ENCODE measurements around the gene SPATS2L. TPM values are rescaled to one million over a fixed set of nuclear protein-coding genes. Genes with fewer than 3 reads are reported as not detected.

SPATS2L gene
- total RNA-seq, 6 donors from 2014 or later = 57.6 to 127 (median 80.4) TPM

DNA sequence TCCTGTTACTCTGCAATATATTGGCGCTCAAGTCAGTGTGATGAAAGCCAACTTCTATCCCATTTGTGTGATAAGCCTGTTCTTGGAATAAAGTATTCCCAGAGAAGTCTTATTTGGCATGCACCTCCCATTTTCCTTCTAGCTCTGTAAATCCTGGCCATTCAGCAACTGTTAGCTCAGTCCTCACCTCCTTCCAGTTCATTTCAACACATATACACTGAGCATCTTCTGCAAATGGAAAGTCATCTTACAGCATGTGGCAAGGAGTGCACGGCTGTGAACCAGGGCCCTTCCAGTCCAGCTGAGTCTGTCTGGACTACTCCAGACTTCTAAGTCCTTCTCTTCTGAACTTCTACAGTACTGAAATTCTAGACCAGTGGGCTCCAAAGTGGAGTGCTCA, 53.1 kb downstream of the SPATS2L start:
- Histone ChIP-seq H3K4me1 (peaks cover 0 to under 1% (median 0%) of the 10 kb centered on the region in 4 donors), H3K27ac (no peak overlapping the region), H3K27me3 (no peaks in the 10 kb centered on the region), H3K36me3 (no peaks in the 10 kb centered on the region), H3K4me3 (no peak overlapping the region), H3K9me3 (no peaks in the 10 kb centered on the region)
- WGBS, 2 donors = 88 to 93% methylated on average over 2 of the region's 2 CpGs
- peak in 1 of 2 donors; percentile 51 for ATAC-seq (ENCODE audit: low FRiP score in 2 of 2)
- TF ChIP-seq EP300 (IDR thresholded peaks at IDR 0.05) (no peak), POLR2A (IDR thresholded peaks at IDR 0.05) (no peak), POLR2AphosphoS5 (IDR thresholded peaks at IDR 0.05) (no peak)
- TF ChIP-seq, protein P1, sequence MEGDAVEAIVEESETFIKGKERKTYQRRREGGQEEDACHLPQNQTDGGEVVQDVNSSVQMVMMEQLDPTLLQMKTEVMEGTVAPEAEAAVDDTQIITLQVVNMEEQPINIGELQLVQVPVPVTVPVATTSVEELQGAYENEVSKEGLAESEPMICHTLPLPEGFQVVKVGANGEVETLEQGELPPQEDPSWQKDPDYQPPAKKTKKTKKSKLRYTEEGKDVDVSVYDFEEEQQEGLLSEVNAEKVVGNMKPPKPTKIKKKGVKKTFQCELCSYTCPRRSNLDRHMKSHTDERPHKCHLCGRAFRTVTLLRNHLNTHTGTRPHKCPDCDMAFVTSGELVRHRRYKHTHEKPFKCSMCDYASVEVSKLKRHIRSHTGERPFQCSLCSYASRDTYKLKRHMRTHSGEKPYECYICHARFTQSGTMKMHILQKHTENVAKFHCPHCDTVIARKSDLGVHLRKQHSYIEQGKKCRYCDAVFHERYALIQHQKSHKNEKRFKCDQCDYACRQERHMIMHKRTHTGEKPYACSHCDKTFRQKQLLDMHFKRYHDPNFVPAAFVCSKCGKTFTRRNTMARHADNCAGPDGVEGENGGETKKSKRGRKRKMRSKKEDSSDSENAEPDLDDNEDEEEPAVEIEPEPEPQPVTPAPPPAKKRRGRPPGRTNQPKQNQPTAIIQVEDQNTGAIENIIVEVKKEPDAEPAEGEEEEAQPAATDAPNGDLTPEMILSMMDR (IDR thresholded peaks at IDR 0.05) = no peak
- no peak for DNase-seq

- H3K4me3 ChIP-seq = no peak overlapping the region
- 93% methylated on average over 5 of the region's 5 CpGs for WGBS, 2 donors
- TF ChIP-seq EP300 (IDR thresholded peaks at IDR 0.05) = no peak
- TF ChIP-seq POLR2A (IDR thresholded peaks at IDR 0.05) = no peak
- TF ChIP-seq POLR2AphosphoS5 (IDR thresholded peaks at IDR 0.05) = no peak
- TF ChIP-seq, protein P1 (IDR thresholded peaks at IDR 0.05) = no peak
Observed at GRCh38 chr2:200360364-200360763, 53.9 kb downstream of the SPATS2L start.

GRCh38 chr2:200362202-200362917, 55.9 kb downstream of the SPATS2L start:
- Histone ChIP-seq H3K4me1 (peaks cover 0 to 13% (median 6%) of the 10 kb centered on the region in 4 donors), H3K36me3 (no peaks in the 10 kb centered on the region), H3K27ac (no peak overlapping the region), H3K9me3 (no peaks in the 10 kb centered on the region), H3K4me3 (no peak overlapping the region), H3K27me3 (no peaks in the 10 kb centered on the region)
- 97 to 98% methylated on average over 4 of the region's 4 CpGs for WGBS, 2 donors
- DNase-seq (no peak), ATAC-seq (ENCODE audit: low FRiP score in 2 of 2) (no peak)
- TF ChIP-seq, protein P1 (IDR thresholded peaks at IDR 0.05) = no peak
- TF ChIP-seq EP300 (IDR thresholded peaks at IDR 0.05) (no peak), POLR2A (IDR thresholded peaks at IDR 0.05) (no peak), POLR2AphosphoS5 (IDR thresholded peaks at IDR 0.05) (no peak)

More at GRCh38 chr2:200360364-200360763, 53.9 kb downstream of the SPATS2L start:
- H3K27ac ChIP-seq = no peak overlapping the region
- DNase-seq (no peak), ATAC-seq (ENCODE audit: low FRiP score in 2 of 2) (no peak)
- H3K4me1 ChIP-seq = peaks cover 0 to 9% (median 0%) of the 10 kb centered on the region in 4 donors
- H3K36me3 ChIP-seq = no peaks in the 10 kb centered on the region
- no peaks in the 10 kb centered on the region for H3K27me3 ChIP-seq
- no peaks in the 10 kb centered on the region for H3K9me3 ChIP-seq

GRCh38 chr2:200363279-200363678, 56.8 kb downstream of the SPATS2L start:
- H3K27ac ChIP-seq = no peak overlapping the region
- H3K27me3 ChIP-seq = no peaks in the 10 kb centered on the region
- H3K4me3 ChIP-seq = no peak overlapping the region
- TF ChIP-seq EP300 (IDR thresholded peaks at IDR 0.05) (no peak), POLR2AphosphoS5 (IDR thresholded peaks at IDR 0.05) (no peak), POLR2A (IDR thresholded peaks at IDR 0.05) (no peak)
- TF ChIP-seq, protein P1 (IDR thresholded peaks at IDR 0.05) = no peak
- H3K36me3 ChIP-seq = no peaks in the 10 kb centered on the region
- DNase-seq = no peak
- H3K9me3 ChIP-seq = no peaks in the 10 kb centered on the region
- peaks cover 3 to 14% (median 6%) of the 10 kb centered on the region in 4 donors for H3K4me1 ChIP-seq
- no peak for ATAC-seq (ENCODE audit: low FRiP score in 2 of 2)
- 92 to 95% methylated on average over 2 of the region's 2 CpGs for WGBS, 2 donors

DNA sequence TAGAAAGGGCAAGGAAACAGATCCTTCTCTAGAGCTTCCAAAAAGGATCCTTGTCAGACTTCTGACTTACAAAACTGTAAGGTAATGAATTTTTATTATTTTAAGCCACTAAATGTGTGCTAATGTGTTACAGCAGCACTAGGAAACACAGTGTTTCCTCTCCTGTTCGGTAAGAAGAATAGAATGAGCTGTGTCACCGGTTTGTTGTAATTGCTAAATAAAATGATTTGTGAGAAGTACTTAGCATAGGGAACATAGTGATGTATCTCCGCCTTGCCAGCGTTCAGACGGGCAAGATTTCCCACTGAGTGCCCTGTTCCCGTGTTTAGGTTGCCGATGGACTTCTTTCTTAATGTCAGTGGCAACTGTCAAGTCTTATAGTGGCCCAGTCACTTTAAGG, 57.6 kb downstream of the SPATS2L start:
- Histone ChIP-seq H3K36me3 (no peaks in the 10 kb centered on the region), H3K4me1 (peaks cover 3 to 14% (median 6%) of the 10 kb centered on the region in 4 donors), H3K27ac (no peak overlapping the region), H3K9me3 (no peaks in the 10 kb centered on the region), H3K27me3 (no peaks in the 10 kb centered on the region), H3K4me3 (no peak overlapping the region)
- WGBS, 2 donors = 69 to 80% methylated on average over 7 of the region's 7 CpGs
- no peak for DNase-seq
- ATAC-seq (ENCODE audit: low FRiP score in 2 of 2) = no peak
- TF ChIP-seq POLR2AphosphoS5 (IDR thresholded peaks at IDR 0.05) = no peak
- no peak for TF ChIP-seq POLR2A (IDR thresholded peaks at IDR 0.05)
- TF ChIP-seq EP300 (IDR thresholded peaks at IDR 0.05) = no peak
- TF ChIP-seq, protein P1 (IDR thresholded peaks at IDR 0.05) = no peak
